ENCODE results near the gene CACYBP. TPM values are rescaled to one million over a fixed set of nuclear protein-coding genes. Genes with fewer than 3 reads are reported as not detected.

CACYBP gene
- total and polyA plus RNA-seq, 2 of the 8 experiments (the other 6 are each of a cell fraction or from before 2014, with no cell fraction given): 28.3 to 247 TPM

DNA sequence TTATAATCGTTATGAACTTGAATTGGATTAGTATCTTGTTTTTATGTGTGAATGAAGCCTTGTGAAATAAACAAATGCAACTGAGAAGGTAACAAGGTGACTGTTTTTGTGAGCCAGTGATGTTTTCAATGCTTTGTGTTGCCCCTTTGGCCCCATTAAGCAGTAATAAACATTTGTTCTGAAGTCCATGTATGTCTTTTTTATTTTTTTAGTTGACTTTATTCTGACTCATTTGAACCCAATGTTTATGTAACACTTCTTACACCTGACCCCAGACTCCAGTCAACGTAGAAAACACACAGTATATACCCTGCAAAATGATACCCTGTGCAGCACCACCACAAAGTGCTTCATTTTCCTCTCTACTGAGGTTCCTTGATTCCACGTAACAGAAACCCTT lies 4.6 kb upstream of the CACYBP start:
- H4K8ac ChIP-seq (ENCODE audit: extremely low read depth, insufficient read depth, low read length): no peak overlapping the region
- H3K79me1 ChIP-seq (ENCODE audit: low read depth, low read length): no peaks in the 10 kb centered on the region
- H2BK12ac ChIP-seq (ENCODE audit: low read depth, low read length): no peak overlapping the region
- H2BK20ac ChIP-seq (ENCODE audit: low read length): no peak overlapping the region
- H3K14ac ChIP-seq (ENCODE audit: insufficient read length): no peak overlapping the region
- no peak overlapping the region for H4K5ac ChIP-seq (ENCODE audit: insufficient read length, low read depth, low read length)
- no peaks in the 10 kb centered on the region for H4K20me1 ChIP-seq (replicated peaks in 1 of 2; ENCODE audit: control insufficient read depth in 1 of 2, insufficient read depth in 2 of 2, low read length in 2 of 2)
- no peak overlapping the region for H3K9ac ChIP-seq (replicated peaks in 1 of 4; ENCODE audit: extremely low read depth in 1 of 4, low read depth in 3 of 4, low read length in 3 of 4)
- H3K4me1 ChIP-seq (replicated peaks in 1 of 4; ENCODE audit: control insufficient read depth in 3 of 4, insufficient read depth in 4 of 4, low read length in 3 of 4): no peaks in the 10 kb centered on the region
- no peak overlapping the region for H3K56ac ChIP-seq (replicated peaks; ENCODE audit: insufficient read length, low read depth, low read length)
- POLR2A ChIA-PET (ENCODE audit: partially characterized antibody): interaction anchor here (1.1 to 1.5 kb wide), 2 partner anchors 9 to 12 kb away, joined by 3 to 8 read pairs; no protein-coding TSS in a partner anchor
- H3K23me2 ChIP-seq (ENCODE audit: low read depth, low read length): peaks cover 4% of the 10 kb centered on the region; the same call in 1 of the 2 replicates
- H3K27ac ChIP-seq (ENCODE audit: low read depth, low read length): no peak overlapping the region
- no peak overlapping the region for H2BK120ac ChIP-seq (replicated peaks; ENCODE audit: low read depth, low read length)
- CTCF ChIA-PET (ENCODE audit: partially characterized antibody): no interaction called here
- H2BK5ac ChIP-seq (ENCODE audit: low read depth, low read length): no peak overlapping the region
- no peak overlapping the region for H3K4me2 ChIP-seq (ENCODE audit: insufficient read depth in 1 of 2, low read depth in 2 of 2, low read length in 2 of 2)
- DNase-seq (ENCODE audit: low read depth in 1 of 2, low spot score in 2 of 2) (no peak), FAIRE-seq (no peak)
- H2AFZ ChIP-seq (ENCODE audit: low read length): no peak overlapping the region
- H3K9me3 ChIP-seq (ENCODE audit: insufficient read depth in 2 of 2, low read depth in 1 of 2, low read length in 1 of 2): no peaks in the 10 kb centered on the region
- WGBS, 2 experiments (ENCODE audit: extremely low coverage in 1 of 2, insufficient coverage in 1 of 2, insufficient read length in 1 of 2, insufficient replicate concordance in 2 of 2, low coverage in 1 of 2, low lambda C conversion rate in 2 of 2, missing lambda C conversion rate in 1 of 2): 82% methylated on average over 3 of the region's 3 CpGs; no CpG with 5 or more reads in 1 of the 2 experiments
- H2AK5ac ChIP-seq (ENCODE audit: low read depth, low read length): no peak overlapping the region
- H3K18ac ChIP-seq (ENCODE audit: extremely low read depth, low read length): no peak overlapping the region
- no peak overlapping the region for H3K4me3 ChIP-seq (ENCODE audit: extremely low read depth in 1 of 4, insufficient read depth in 2 of 4, low read depth in 3 of 4, low read length in 4 of 4)
- peaks cover 0 to 37% (median 17%) of the 10 kb centered on the region in 4 experiments; a peak in 6 of 8 replicates for H3K36me3 ChIP-seq (ENCODE audit: control insufficient read depth in 2 of 4, insufficient read depth in 4 of 4, low read length in 3 of 4)
- no peak overlapping the region for H3K23ac ChIP-seq (ENCODE audit: insufficient read length)
- no peak overlapping the region for H2BK15ac ChIP-seq (ENCODE audit: low read length)
- no peaks in the 10 kb centered on the region for H3K27me3 ChIP-seq (replicated peaks in 1 of 4; ENCODE audit: control insufficient read depth in 3 of 4, extremely low read depth in 1 of 4, insufficient read depth in 3 of 4, low read length in 3 of 4)
- H3K4ac ChIP-seq (replicated peaks; ENCODE audit: insufficient read length, low read depth, low read length): no peak overlapping the region
- H3K79me2 ChIP-seq (ENCODE audit: control insufficient read depth in 1 of 2, insufficient read depth in 2 of 2, low read length in 2 of 2): peaks cover under 1 to 1% of the 10 kb centered on the region in 2 experiments; a peak in 2 of 4 replicates
- no peak overlapping the region for H4K91ac ChIP-seq (replicated peaks; ENCODE audit: insufficient read length, low read length)
